ENCODE results near the gene HEATR9.
"Not testable (repeated sequence)": the region's sequence is repeated elsewhere in the genome, so short reads cannot be mapped to it uniquely, and the experiment has no call there.

The HEATR9 gene, protein sequence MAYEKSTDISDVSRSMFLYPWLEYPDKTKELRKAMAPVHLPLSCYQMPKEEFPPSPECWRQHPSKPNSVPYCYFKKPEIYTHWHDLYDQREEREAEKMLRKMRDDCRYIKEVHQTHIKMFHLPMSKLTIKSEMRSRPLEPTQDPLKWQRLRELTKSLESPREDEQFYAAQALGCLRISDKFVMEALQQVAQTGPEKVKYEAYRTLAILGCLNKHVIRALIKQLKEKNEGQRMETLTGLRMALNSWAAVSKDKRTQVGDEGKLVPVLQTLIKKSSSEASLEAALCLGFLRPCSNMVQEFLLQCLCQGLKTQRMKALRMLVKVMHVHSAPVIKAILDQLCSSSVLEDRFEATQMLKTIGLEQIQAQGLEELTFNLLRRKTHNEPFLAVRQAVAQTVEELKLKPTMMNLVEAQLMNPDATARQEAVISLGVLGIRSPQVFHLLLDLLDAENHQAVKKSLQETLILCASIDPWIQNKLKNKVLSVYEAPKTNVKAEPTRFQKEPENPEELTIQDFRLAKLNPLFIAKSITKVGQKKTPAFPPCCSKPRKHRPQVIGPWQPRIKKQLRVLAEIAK

DNA sequence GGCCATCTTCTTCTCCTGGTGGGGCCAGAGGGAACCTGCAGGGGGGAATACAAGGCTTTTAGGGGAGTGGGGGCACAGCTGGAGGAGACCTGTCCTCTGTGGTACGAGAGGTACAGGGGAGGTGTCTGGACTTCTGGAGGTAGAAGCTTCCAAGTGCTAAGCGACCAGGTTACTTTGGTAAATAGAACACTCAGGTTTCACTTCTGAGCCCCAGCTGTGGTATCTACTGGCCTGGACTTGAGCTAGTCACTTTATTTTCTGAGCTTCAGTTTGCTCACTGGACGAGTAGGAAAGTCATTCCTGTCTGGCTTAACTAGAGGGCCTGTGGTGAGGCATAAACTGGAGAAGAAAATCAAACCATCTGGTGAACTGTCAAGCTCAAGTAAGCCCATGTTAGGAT is at the start of gene HEATR9:
HEATR9 (minus strand) TSS at position 155 of the 400 bp plus-strand sequence; CDS start at position 6, 149 bp downstream.
- DNase-seq (ENCODE audit: low read depth), result no peak

DNA sequence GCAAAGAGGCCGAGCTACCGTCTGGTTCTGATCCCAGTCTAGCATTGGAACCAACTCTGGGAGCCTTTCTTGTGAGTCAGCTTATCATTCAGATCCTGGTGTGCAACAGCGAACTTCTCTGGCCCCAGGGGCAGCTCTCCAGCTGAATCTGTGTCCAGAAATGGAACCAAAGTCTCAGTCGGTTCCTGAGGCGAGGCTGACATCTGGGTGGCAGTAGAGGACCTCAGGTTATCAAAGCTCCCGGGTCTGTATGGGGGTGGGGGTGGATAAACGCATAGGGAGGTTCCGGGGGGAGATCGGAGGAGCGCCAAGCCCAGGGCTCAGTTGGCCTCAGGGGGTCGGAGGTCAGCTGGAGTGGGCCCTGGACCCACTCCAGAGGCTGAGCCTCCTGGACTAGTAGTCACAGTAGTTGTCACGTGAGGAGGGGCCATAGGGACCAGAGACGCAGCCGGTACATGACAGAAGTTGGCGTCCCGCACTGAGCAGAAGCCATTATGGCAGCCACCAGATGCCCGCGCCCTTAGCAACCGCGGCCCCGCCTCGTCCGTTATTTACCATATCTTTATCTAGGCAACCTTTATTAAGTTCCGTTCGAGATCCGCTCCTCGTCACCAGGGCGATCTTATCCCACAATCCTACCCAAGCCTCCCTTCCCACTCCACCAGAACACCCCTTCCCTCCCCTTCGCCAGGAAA is 49.0 kb upstream of the HEATR9 start:
- no peak for DNase-seq (ENCODE audit: low read depth)

DNA sequence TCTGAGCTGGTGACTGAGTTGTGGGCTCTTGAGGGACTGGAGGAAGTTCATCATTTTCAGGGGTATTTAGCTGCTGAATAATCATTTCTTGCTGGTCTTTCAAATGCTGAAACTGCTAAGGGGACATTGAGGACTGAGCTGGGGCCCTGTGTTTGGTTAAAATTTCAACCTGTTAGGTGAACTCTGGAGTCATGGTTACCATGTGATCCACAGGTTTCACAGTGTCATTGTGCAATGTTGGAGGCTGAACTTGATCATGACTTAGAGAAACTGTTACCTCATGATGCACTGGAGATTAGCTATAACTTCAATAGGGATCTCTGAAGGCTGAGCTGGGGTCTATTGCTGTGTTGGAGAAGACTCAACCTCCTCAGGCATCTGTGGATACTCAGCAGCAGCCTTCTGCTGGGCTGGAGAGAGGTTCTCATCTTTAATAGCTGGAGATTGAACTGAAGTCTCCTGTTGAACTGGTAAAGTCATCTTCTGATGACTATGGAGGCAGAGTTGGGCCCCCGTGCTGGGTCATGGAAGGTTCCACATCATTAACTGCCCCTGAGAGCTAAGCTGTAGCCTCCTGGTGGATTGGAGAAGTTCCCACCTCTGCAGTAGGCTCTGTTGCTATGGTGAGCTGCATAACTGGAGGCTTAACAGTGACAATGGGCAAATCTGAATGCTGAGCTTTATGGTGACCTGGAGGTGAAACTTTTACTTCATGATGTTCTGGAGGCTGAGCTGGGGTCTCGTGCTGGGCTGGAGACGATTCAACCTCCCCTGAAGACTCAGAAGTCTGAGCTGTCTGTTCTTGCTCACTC is 46.7 kb upstream of the HEATR9 start:
- DNase-seq (ENCODE audit: low read depth), result no peak

DNA sequence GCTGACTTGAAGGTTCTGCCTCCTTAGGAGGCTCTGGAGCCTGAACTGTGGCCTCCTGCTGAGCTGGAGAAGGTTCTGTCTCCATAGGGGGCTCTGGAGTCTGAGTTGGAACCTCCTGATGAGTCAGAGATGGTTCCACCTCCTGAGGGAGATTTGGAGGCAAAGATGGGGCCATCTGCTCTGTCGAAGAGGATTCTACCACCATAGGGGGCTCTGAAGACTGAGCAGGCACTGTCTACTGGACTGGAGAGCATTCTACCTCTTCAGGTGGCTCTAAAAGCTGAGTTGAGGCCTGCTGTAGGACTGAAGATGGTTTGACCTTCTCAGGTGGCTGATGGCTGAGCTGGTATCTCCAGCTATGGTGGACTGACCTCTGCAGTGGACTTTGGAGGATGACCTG is 45.7 kb upstream of the HEATR9 start:
- DNase-seq (ENCODE audit: low read depth), result no peak

DNA sequence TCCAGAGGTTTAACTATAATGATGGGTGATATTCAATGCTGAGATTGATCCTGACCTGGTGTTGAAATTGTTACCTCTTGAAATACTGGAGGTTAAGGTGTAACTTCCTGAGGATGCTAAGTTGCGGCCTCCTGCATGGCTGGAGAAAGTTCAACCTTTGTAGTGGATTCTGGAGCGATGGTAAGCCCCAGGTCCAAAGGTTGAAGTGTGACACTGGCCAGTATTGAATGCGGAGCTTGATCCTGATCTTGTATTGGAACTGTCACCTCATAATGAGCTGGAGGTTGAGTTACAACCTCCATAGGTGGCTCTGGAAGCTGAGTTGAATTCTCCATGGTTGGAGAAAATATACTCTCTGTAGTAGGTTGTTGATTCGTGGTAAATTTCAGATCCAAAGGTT is 44.9 kb upstream of the HEATR9 start:
- DNase-seq (ENCODE audit: low read depth), result no peak

DNA sequence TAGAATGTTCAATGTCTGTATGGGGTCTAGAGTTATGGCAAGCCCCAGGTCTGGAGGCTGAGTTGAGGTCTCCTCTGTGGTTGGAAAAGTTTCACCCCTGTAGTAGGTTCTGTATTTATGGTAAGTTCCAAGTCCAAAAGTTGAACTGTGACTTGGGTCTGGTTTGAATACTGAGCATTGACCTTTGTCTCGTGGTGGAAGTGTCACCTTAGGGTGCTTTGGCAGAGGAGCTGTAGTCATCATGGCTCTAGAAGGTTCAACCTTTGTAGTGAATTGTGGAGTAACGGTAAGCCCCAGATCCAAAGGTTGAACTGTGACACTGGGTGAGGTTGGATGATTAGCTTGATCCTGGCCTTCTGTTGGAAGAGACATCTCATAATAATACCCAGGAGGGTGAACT is 44.3 kb upstream of the HEATR9 start:
- DNase-seq (ENCODE audit: low read depth), result no peak

DNA sequence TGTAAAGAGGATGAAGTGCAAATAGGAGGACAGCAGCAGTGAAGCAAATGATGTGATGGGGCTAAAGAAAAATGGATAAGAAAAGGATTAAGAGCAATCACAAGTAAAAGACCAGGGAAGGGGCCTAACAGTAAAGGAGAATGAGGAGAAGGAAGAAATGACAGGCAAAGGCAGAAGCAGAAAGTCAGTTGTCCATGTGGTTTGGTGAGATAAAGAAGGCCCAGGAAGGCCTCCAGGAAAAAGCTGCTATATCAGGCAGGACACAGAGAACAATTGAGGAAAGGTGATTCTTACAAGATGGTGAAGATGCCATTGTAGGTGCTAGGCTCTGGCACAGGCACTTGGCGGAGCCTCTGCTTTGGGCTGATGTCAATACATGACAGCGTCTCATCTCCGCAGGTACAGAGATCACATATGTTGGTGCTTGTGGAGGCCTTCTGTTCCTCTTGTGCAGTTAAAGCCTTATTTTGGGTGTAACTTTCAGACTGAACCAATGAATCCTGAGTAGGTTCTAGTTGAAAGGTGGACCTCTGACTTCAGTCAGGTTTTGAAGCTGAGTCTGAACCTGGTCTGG is 43.7 kb upstream of the HEATR9 start:
- no peak for DNase-seq (ENCODE audit: low read depth)

DNA sequence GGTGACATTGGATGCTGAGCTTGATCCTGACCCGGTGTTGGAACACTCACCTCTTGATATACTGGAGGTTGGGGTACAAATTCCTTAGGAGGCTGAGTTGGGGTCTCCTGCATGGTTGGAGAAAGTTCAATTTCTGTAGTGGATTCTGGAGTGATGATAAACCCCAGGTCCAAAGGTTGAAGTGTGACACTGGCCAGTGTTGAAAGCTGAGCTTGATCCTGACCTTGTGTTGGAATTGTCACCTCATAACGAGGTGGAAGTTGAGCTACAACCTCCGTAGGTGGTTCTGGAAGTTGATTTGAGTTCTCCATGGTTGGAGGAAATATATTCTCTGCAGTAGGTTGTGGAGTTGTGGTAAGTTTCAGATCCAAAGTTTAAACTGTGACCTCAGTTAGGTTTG is 40.7 kb upstream of the HEATR9 start:
- no peak for DNase-seq (ENCODE audit: low read depth)

DNA sequence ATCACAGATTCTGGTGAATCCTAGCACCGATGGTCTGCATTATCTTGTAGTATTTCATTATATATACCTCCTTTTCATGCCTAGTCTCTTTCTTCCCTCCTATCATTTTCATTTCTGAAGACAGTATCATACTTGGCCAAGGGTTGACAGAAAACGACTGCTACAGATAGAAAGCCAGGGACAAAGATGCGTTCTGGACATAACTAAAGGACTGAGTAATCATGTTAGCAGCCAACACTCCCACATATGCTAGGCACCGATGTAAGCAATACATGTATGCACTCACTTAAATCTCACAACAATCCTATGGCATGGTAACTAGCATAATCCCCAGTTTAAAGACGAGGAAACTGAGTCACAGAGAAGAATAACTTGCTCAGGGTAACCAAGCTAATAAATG is 39.0 kb upstream of the HEATR9 start:
- no peak for DNase-seq (ENCODE audit: low read depth)

DNA sequence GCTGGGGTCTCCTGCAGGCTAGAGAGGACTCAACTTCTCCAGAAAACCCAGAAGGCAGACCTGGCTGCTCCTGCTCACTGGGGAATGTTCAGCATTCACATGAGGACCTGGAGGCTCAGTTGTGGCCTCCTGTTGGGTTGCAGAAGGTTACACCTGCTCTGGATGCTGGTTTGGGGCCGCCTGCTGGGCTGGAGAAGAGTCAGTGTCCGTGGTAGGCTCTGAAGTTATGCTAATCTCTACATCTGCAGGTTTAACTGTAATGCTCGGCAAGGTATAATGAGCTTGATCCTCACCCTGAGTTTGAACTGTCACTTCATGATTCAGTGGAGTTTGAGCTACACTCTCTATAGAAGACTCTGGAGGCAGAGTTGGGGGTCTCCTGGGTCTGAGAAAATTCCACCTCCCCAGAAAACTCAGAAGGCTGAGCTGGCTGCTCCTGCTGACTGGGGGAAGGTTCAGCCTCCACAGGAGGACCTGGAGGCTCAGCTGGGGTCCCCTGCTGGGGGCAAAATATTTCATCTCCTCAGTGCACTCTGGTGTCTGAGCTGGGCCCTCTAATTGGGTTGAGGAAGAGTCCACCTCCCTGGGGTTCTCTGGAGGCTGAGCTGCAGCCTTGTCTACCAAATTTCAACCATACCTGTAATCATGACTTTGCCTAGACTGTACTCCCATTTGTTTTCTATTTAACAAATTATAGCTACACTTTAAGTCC is 38.4 kb upstream of the HEATR9 start:
- DNase-seq (ENCODE audit: low read depth), result no peak

DNA sequence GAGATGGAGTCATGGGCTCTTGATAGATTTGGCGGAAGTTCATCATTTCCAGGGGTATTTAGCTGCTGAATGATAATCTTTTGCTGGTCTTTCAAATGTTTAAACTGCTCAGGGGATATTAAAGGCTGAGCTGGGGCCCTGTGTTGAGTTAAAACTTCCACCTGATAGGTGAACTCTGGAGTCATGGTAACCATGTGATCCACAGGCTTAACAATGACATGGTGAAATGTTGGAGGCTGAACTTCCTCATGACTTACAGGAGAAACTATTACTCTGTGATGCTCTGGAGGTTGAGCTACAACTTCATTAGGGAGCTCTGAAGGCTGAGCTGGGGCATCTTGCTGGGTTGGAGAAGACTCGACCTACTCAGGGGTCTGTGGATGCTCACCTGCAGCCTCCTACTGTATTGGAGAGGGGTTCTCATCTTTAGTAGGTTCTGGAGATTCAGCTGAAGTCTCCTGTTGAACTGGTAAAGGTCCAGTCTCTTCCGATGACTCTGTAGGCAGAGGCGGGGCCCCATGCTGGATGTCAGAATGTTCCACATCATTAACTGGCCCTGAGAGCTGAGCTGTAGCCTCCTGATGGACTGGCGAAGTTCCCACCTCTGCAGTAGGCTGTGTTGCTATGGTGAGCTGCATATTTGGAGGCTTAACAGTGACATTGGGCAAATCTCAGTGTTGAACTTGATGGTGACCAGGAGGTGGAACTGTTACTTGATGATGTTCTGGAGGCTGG is 37.7 kb upstream of the HEATR9 start:
- no peak for DNase-seq (ENCODE audit: low read depth)

DNA sequence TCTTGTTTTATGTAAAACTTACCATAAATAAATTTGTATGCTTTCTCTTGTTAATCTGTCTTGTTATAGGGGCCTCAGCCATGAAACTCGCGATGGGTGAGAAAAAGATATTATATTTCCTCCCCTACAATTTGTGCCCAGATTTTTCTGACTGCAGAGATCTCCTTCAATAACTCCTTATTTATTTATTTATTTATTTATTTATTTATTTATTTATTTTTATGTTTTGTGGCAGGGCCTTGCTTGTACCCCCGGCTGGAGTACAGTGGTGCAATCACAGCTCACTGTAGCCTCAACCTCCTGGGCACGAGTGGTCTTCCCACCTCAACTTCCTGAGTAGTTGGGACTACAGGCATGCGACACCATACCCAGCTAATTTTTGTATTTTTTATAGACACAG is 34.8 kb upstream of the HEATR9 start:
- no peak for DNase-seq (ENCODE audit: low read depth)

DNA sequence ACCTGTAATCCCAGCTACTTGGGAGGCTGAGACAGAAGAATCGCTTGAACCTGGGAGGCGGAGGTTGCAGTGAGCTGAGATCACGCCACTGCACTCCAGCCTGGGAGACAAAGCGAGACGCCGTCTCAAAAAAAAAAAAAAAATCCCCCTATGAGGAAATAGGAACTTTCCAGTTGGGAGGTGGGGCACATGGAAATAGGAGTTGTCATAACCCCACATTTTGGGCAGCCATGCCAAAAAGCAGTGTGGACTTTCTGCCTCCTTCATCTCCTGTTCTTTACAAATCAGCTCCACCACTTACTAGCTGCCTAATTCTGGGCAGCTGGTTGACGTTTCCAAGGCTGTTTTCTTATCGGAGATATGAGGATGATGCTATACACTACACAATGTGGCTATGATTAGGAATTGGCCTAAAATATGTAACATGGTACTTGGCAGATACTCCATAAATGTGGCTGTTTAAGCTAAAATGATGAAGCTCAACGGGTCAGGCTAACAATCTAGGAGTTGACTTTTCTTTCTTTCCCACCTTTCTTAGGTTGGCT is 33.0 kb upstream of the HEATR9 start:
- no peak for DNase-seq (ENCODE audit: low read depth)

DNA sequence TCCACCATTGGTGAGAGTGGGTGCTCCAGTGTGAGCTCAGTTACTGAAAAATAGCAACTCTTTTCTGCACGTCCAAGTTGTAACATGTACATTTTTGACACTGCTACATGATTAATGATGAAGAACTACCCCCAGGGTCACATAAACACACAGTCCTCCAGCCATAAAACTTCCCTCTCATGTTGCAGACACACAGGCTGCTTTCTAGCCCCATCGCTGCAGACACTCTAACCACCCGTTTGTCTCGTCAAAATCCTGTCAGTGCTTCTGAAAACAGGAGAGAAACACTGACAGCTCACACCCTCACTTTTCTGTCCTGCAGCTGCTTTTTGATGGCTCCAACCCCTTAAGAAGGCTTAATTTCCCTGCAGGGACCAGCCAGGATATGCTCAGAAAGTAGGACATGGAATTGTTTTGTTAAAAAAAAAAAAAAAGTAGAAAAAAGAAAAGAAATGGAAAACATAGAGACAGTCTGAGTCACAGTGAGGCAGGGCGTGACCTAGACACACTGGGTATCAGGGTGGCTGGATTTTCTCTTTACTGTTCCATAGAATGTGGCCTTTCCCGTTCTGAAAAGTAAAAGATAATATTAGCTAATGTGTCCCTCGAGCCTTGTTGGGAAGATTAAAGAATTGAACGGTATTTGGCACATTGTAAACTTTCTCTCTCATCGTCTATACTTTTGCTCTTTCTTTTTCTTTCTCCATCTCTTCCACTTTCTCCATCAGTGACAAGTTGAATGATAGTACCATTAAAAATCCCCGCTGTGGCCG is 32.2 kb upstream of the HEATR9 start:
- no peak for DNase-seq (ENCODE audit: low read depth)

DNA sequence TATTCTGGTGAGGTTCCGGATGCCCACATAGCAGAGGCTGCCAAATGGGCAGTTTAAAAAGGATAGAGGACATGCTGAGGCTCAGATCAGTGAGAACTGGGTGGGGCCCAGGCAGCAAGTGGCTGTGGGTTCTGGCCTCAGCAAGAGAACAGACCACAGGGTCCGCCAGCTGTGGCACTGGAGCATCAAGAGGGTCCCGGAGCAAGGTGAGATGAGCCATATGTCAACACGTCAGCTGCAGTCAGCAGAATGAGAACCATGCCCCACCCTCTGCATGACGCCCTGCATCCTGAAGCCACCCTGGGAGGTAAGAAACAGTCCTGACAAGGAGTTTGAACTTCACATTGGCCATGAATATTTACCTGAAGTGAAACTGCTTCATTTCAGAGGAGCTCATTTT is 31.6 kb upstream of the HEATR9 start:
- DNase-seq (ENCODE audit: low read depth), result no peak

DNA sequence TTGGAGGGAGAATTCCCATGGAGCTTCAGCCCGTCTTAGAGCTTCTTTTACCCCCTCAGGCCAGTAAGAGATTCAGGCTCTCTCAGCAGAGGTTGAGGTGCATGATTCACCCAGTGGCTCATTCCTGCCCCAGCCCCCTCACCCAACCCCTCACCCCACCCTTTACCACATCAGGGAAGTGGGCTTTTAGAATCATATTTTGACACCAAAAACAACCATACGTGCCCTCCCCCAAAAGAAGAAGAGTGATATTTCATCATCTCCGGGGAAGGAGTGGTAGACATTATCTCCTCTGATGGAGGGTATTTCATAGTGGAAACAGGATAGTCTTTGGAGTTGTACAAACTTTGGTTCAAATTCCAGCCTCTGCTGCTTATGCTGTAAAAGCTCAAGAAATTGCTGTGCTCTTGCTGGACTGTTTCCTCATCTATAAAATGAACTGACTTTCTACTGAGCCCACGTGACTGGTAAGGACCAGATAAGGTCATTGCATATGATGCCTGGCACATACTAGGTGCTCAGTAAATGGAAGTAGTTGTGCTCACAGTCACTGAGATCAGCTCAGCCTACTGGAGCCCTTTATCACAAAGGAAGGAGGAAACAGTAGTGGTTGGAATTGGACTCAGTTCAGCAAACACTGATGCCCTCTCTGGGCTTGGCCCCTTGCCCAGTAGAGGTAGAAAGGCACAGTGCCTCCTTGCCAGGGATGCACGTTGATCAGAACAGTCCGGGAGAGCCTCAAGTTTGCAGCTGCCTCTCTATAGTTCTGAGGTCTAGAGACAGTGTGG is 29.8 kb upstream of the HEATR9 start:
- DNase-seq (ENCODE audit: low read depth), result no peak

DNA sequence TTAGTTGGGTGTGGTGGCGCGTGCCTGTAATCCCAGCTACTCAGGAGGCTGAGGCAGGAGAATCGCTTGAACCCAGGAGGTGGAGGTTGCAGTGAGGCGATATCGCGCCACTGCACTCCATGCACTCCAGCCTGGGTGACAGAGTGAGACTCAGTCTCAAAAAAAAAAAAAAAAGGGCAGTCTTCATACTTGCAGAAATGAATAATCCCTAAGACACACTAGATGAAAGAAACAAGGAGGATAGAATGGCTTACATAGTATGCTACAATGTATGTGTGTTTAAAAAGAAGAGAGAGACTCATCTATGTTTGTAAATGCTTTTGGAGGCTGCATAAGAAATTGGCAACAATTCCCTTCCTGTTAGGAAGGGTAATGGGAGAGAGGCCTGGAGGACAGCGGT is 29.1 kb upstream of the HEATR9 start:
- DNase-seq (ENCODE audit: low read depth), result not testable (repeated sequence)

DNA sequence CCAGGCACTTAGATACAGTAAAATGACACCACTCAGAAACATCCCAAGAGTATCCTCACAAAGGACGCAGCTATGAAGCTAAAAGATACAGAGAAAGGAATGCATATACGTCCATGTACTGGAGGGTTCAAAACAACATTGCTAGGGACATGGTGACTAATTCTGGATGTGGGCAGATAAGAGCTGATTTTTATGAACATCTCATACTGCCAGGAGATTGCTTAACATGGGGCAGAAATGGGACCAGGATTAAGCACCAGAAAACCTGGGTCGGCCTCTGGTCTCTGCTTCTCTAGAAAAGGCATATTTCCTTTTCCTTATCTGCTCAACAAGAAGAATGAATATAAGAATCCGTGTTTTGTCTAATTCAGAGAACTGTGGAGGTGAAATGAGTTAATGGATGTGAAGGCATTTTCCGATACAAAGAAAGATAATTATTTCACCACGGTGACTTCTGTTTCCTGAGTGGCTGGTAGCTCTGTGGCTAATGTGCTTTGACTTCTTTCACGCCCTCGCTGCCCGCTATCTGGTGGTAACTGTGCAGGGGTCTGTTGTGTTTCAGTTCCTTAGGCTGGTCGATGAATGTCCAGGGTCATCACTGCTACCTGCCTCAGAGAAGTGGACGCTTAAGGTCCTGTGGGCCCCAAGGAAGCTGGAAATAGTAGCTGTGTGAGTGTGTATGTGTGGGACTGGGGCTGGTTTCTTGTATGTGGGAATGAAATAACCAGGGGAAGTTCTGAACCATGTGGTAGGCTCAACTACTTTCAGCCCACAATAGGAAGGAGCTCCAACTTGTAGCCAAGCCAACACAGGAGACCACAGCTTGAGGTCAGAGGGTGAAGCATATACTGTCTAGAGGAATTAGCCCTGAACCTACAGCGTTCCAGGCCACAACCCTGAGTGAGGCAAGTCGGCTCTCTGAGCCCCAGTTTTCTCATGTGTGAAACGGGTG is 27.2 kb upstream of the HEATR9 start:
- DNase-seq (ENCODE audit: low read depth), result no peak
